Activated CD8-positive, alpha-beta memory T cell treated with anti-CD3 and anti-CD28 coated beads for 36 hours (primary cell): ENCODE results near the gene MYBPHL. TPM values are rescaled to one million over a fixed set of nuclear protein-coding genes. Genes with fewer than 3 reads are reported as not detected.

Experiments
- CTCF ChIA-PET: fragments of 350-600 bp; sonication (Branson Sonifier 250); formaldehyde crosslinking; loops from one replicate; lab custom pipeline; 2021; ENCODE audit warnings: antibody characterized with exemption; lab: Charles Lee
- POLR2A ChIA-PET: fragments of 350-600 bp; sonication (Branson Sonifier 250); formaldehyde crosslinking; loops from one replicate; lab custom pipeline; 2021; ENCODE audit warnings: antibody characterized with exemption; lab: Charles Lee
- total RNA-seq, 2 experiments: library from RNA; stranded (reverse); gene quantifications; one replicate each; pipeline ENCODE4 v1.2.3, GENCODE V29; 2021

The MYBPHL gene
- total RNA-seq, 2 experiments from 2014 or later, result not detected

DNA sequence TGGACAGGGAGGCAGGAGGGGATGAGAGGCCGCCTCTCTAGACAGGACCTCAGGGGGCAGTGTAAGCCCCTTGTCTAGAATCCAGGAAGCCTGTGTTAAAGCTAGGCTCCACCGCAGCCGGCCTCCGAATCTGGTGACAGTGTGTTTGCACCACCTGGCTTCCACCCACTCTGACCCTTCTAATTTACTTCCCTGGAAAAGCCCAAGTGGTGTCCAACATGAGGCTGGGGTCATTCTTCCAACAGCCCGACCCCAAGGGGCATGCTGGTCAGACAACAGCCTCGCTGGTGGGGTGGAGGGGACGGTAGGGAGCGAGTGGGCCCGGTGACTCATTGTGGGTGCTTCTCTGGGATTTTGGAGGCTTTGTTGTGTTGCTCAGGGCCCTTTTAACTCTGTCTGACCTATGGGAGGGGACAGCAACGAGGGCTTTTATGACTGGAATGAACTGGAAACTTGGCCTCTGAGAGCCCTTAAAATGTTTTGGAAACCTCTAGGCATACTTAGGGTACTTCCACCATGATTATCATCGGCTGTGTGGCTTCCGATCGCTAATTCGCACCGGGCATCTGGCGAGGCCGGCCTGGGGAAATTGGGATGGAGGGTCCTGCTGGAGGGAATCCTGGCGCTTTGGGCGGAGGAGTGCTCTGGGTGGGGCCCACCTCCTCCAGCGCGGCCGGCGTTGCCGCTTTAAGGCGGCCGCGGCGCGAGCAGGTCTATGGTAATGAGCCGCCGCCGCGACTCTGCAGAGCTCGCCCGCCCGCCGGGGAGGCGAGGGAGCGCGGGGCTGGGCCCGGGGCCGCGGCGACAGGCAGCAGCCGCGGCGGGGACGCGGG, 57.8 kb downstream of the MYBPHL start, which contains the start of gene CELSR2:
CELSR2 (plus strand) TSS at position 743 of the 833 bp plus-strand sequence. CDS start 541 bp downstream, outside the sequence.
- POLR2A ChIA-PET, result interaction anchor here (1.4 kb wide), 1 partner anchor 35 kb away, joined by 3 read pairs; the partner anchor contains the start of gene SARS1
- CTCF ChIA-PET, result interaction anchor here (0.6 kb wide), 1 partner anchor 127 kb away, joined by 3 read pairs; no protein-coding TSS in a partner anchor

DNA sequence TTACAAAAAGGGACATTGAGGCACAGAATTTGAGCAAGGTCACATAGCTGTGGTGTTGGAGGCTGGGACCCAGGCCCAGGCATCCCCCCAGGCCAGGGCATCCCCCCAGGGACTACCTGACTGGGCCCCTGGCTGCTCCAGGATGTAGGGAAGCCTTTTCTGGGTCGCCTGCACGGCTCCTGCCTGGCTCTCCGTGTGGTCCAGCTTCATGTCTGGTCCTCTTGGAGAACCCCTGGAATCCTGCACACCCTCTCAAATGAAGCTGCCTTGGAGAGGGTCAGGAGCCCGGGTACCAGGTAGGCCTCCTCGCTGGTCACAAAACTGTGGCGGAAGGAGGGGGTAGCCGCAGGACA, 58.4 kb downstream of the MYBPHL start:
- CTCF ChIA-PET, result no interaction called here

DNA sequence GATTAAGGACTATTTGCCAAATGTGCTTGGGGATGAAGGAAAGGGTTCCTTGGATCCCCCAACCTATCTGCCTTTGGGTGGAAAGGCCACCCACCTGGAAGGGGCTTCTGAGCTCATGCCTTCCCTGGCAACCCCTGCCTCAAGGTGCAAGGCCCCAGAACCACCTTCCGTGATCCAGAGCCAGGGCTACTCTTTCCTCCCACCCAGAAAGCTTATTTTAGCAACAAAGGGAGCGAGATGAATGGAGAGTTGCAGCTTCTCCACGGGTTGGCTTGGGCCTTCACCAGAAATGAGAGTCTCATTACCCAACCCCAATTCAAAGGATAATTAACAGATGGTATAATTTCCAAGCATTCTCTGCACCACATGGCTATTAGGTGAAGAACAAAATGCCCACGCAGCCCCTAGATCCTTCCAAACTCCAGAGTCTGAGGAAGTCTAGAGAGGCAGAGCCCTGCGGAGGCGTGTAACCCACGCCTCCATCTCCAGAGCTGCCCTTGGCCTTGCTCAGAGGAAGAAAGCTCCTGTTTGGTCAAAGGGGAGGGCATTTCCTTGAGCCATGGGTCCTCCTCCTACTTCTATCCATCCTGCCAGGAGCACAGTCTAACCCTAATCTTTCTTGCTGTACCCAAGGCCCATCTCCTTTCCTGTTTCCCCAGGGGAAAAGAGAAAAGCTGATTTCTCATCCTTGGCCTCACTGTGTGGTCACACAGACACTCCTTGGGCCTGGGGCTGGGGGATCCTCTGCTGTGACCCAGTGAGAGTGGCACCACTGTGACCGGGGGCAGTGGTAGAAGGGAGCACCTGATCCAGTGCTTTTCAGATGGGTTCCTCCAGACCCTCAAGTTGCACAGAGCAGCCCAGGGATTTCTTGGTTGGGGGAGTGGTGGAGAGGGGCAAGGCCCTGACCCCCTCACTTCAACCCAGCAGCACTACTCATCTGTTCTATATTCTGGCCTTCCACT, 59.1 kb downstream of the MYBPHL start:
- POLR2A ChIA-PET, result interaction anchor here (0.6 kb wide), 1 partner anchor 9 kb away, joined by 3 read pairs; no protein-coding TSS in a partner anchor
- CTCF ChIA-PET, result interaction anchor here (1.1 to 1.5 kb wide), 2 partner anchors 17 to 285 kb away, joined by 5 to 6 read pairs; no protein-coding TSS in a partner anchor

More for the DNA sequence above, 58.4 kb downstream of the MYBPHL start:
- POLR2A ChIA-PET, result no interaction called here

DNA sequence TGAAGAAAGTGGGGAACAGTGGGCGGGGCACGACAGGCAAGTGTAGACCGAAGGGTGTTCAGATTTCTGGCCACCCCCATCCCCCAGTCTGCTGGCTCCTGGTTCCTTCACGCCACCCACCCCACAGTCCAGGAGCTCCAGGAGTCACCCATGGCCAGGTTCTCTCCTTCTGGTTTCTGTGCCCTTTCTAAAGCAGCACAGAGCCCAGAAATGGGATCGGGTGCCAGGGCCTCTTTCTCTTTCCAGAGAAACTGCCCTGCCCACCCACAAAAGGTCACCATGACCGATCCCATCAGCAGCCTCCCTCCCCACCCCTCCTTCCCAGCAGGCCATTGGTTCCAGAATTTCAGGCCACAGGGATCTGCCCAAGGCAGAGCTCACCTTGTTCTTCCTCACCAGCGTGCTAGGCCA, 60.7 kb downstream of the MYBPHL start:
- POLR2A ChIA-PET, result interaction anchor here (0.6 to 0.7 kb wide), 3 partner anchors 14 to 32 kb away, joined by 4 to 6 read pairs (median 5); no protein-coding TSS in a partner anchor
- CTCF ChIA-PET, result interaction anchor here (0.6 to 1.5 kb wide), 4 partner anchors 15 to 344 kb away, joined by 3 to 6 read pairs (median 5); no protein-coding TSS in a partner anchor

DNA sequence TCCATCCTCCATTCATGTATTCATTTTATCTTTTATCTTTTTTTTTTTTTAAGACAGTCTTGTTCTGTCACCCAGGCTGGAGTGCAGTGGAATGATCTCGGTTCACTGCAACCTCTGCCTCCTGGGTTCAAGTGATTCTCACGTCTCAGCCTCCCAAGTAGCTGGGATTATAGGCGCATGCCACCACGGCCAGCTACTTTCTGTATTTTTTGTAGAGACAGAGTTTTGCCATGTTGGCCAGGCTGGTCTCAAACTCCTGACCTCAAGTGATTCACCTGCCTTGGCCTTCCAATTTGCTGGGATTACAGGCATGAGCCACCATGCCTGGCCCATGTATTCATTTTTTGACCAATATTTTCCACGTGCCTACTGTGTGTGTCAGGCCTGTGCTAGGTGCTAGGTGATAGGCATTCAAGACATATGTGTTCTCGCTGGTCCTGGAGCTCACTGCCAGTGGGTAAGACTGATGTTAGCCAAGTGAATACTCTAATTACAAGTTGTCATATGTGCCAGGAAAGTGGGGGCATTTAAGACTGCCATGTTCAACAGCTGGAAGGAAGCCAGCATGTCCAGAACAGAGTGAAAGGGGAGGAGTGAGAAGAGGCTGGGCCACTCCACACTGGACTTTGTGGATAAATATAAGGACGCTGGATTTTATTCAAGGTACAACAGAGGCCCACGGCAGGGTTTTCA, 62.8 kb downstream of the MYBPHL start:
- POLR2A ChIA-PET, result no interaction called here
- CTCF ChIA-PET, result interaction anchor here (1.5 kb wide), 1 partner anchor 289 kb away, joined by 3 read pairs; no protein-coding TSS in a partner anchor

DNA sequence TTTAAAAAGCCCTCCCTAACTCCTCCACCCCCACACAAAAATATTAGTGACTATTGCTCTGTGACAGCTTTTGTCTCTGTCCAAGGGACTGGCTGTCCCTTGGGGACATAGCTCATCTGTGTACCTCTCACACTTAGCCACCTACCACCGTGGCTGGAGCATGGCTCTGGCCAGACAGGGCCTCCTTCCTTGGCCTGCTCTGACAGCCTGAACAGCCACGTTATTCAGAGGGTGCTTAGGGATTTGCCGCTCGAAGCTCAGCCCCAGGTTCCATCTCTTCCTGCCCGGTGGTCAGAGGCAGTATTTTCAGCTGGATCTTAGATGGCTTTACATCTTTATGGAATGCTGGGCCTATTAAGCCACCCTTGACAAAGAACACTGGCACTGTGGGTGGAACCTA, 63.6 kb downstream of the MYBPHL start:
- ChIA-PET CTCF (interaction anchor here (1.5 kb wide), 1 partner anchor 290 kb away, joined by 3 read pairs; no protein-coding TSS in a partner anchor), POLR2A (no interaction called here)

DNA sequence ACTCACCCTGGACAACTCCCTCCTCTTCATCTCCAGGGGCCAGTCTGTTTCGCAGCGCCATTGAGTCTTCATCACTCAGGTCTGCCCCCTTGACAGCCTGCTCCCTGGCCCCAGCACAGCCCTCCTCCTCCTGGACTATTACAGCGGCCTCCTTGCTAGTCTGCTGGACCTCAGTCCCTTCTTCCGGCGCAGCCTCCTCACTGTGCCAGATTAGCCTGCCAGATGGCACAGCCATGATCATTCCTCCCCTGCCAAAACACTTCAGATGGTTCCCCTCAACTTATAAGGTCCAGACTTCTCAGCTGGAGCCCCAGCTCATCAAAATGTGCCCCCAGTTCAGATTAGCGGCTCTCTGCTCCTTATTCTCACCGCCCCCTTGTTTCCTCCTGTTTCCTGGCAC, 64.4 kb downstream of the MYBPHL start:
- CTCF ChIA-PET, result no interaction called here
- POLR2A ChIA-PET, result no interaction called here

Other genes with a start within 250 kb of the MYBPHL start
- gene TAF13, start 231.0 kb downstream of the MYBPHL start, total RNA-seq, result 10 to 100 TPM; 33.2 to 38.5 TPM
- 10 to 100 TPM; 29.0 to 29.1 TPM for gene TMEM167B, start 216.2 kb downstream of the MYBPHL start, total RNA-seq
- 10 to 100 TPM; 12.5 to 14.8 TPM for gene ELAPOR1, start 192.9 kb downstream of the MYBPHL start, total RNA-seq
- 100 to 1,000 TPM; 213 to 218 TPM for gene SARS1, start 93.1 kb downstream of the MYBPHL start, total RNA-seq
- 1 to 10 TPM; 2.7 to 3.3 TPM for gene CELSR2, start 57.5 kb downstream of the MYBPHL start, total RNA-seq
- gene PSRC1, start 23.9 kb downstream of the MYBPHL start, total RNA-seq, result 1 to 10 TPM; 7.3 to 7.5 TPM
- 1 to 10 TPM; 2.7 to 3.1 TPM for gene SORT1, start 90.9 kb upstream of the MYBPHL start, total RNA-seq
- gene PSMA5, start 119.4 kb upstream of the MYBPHL start, total RNA-seq, result 100 to 1,000 TPM; 223 to 233 TPM
- gene SYPL2, start 159.5 kb upstream of the MYBPHL start, total RNA-seq, result under 1 TPM; 0.06 to 0.13 TPM
- 10 to 100 TPM; 16.5 to 16.8 TPM for gene ATXN7L2, start 176.9 kb upstream of the MYBPHL start, total RNA-seq
- gene CYB561D1, start 187.1 kb upstream of the MYBPHL start, total RNA-seq, result 1 to 10 TPM; 7.1 to 8.2 TPM
- 1 to 10 TPM; 2.6 to 3.2 TPM for gene AMIGO1, start 202.7 kb upstream of the MYBPHL start, total RNA-seq
- gene GPR61, start 232.9 kb upstream of the MYBPHL start, total RNA-seq, result not detected
- gene GNAI3, start 241.6 kb upstream of the MYBPHL start, total RNA-seq, result 1 to 10 TPM; 9.2 to 9.3 TPM